HG03520 (cell line): ENCODE results near the gene TMPRSS6.

Experiments
- ATAC-seq: cut with Tn5 transposase; IDR thresholded peaks from one replicate; pipeline ENCODE4 v1.9.1; 2021; ENCODE audit warnings: mild to moderate bottlenecking, moderate library complexity; ENCODE audit not compliant: unreplicated experiment

Gene TMPRSS6

DNA sequence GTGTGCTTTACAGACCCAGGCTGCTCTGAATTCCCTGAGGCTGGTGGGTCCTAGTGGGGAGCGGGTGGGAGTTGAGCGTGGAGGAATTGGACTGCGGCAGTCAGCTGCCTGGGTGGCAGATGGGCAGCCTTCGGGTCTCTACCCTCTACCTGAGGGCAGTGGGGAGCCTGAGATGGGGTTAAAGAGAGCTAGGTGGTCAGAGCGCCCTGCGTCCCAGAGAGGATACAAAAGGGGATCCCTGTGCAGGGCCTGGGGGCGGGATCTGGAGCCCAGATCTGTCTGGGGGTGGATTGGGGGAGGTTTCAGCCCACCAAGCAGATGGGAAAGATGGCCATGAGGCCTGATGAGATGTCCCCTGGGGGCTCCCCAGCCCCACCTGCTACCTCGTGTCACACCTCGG, 39.8 kb downstream of the TMPRSS6 start:
- ATAC-seq = no peak

- ATAC-seq = no peak
Measured at GRCh38 chr22:37069319-37069718, 40.2 kb downstream of the TMPRSS6 start.

- ATAC-seq = no peak
Measured at GRCh38 chr22:37068859-37069258, 40.7 kb downstream of the TMPRSS6 start.

GRCh38 chr22:37067428-37067827, 42.1 kb downstream of the TMPRSS6 start:
- no peak for ATAC-seq

GRCh38 chr22:37065961-37066360, 43.6 kb downstream of the TMPRSS6 start:
- no peak for ATAC-seq

GRCh38 chr22:37065180-37065579, 44.3 kb downstream of the TMPRSS6 start:
- no peak for ATAC-seq

DNA sequence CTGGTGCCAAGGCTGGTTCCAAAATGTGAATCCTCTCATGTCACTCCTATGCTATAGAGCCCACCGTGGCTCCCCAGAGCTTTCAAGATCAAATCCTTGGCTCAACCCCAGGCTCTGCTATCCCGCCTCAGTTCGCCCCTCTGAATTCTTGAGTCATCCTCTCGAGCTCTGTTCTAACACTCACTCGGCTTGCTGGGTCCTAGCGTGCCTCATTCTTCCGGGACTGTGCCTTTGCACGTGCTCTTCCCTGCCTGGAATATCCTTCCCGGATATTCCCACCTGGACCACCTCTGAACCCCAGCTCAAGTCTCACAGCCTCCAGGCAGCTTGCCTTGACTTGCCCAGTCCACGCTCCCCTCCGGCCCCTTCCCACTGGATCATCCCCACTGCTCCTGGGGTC, 45.0 kb downstream of the TMPRSS6 start:
- ATAC-seq = no peak

DNA sequence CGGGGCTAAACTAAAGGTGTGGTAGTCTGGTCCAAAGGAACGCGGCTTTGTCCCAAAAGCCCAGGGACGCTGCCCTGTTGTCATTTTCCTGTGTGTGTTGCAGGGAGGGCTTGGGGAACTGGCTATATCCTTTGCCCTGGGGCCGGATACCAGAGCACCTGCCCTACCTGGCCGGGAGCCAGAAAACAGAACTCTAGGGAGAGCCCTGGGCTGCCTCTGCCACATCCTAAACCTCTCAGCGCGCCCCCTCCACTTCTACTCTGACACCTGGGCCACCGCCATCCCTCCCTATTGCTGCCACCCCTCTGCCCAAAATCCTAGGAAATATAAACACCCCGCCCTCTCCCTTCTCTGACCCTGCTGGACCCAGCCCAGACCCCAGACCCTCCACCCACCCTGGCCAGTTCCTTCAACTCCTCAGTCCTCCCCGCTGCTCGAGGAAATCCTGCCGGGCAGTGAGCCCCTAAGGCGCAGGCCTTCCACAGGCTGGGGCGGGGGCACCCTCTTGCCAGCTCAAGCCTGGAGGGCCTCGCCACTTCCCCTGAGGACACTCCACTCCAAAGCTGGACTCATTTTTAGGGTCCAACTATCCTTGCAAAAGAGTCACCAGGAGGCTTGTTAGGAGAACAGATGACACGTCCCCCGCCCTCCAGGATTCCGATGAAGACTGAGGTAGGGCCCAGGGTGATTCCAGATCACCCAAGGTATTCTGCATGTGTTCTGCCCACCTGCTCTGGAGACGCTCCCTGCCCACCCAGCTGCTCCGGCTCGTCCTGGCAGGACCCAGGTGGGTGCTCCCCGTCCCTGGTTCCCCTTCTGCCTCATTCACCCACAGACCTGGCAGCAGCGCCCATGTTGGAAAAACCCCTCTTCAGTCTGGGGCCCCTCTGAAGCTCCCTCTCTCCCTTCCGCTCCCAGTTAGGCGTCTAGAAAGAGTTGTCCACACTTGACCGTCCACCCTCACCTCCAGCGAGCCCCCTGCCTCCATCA, 45.8 kb downstream of the TMPRSS6 start:
- no peak for ATAC-seq

DNA sequence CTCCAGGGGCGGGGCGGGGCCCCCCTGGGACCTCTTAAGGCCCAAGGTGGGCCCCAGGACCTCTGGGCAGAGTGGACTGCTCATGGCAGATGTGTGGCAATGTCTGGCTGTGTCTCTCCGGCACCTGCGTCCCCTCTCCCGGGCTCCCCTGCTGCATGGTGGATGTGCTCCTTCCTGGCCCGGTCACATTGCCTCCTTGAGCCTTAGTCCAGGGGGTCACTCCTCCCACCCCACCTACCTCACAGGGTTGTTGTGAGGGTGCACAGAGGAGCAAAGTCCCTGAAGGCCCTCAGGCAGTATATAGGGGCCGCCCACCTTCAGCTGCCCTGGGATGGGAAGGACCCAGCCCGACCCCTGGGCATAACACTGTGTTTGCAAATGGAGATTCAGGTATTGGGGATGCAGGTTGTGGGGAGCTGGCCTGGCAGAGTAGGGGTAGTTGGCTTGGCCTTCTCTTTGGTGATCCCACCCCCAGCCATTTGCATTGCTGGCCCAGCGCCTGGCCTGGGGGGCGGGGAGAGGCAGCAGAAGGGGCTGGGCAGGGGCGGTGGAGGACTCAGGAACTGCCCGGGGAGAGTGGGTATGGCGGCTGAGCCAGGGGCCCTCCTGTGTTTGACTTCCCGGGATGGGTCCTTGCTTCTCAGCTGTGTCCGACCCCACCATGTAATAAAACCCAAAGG, 46.7 kb downstream of the TMPRSS6 start:
- no peak for ATAC-seq

DNA sequence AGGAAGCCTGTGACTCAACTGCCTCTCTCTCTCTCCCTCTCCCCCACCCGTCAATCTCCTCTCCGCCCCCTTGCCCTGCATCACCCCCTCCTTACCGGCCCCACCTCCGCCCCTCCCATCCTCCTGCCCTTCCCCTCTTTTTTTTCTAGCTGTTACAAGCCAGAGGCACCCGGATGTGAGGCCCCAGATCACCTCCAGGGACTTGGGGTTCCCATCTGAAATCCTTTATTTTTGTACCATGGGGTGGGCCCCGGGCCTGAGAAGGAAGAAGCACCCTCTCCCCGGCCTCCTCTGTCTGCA, 47.2 kb downstream of the TMPRSS6 start:
- no peak for ATAC-seq

DNA sequence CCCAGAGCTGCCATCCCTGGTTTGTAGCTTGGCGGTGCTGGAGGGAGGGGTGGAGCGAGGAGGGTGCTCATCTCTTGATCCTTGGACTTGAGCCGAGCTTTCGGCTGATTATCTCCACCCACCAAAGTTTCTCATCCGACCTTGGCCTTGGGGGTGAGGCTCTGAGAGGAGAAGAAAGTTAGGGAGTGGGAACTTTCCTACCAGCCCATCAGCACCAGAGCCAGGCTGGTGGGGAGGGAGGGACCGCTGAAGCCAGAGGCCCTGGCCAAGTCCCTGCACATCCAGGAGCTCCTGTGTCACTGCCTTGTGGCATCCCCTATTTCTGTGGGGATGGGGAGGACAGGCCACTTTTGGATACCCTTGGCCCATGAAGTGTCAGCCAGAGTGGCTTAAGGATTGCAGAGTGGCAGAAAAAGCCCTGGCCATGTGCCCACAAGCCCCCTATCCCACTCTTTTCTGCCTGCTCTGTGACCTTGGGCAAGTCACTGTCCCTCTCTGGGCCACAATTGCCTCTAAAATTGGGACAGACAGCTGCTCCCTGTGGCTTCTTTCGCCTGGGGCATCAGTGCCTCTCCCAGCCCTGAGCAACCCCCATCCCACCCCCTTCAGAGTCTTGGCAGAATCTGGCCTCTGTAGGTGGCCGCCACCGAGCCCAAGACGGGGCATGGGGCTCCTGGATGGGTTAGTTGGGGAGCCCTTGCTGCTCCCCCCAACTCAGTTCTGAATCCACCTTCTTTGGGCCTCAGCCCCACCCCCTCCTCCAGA, 47.7 kb downstream of the TMPRSS6 start:
- ATAC-seq = no peak

DNA sequence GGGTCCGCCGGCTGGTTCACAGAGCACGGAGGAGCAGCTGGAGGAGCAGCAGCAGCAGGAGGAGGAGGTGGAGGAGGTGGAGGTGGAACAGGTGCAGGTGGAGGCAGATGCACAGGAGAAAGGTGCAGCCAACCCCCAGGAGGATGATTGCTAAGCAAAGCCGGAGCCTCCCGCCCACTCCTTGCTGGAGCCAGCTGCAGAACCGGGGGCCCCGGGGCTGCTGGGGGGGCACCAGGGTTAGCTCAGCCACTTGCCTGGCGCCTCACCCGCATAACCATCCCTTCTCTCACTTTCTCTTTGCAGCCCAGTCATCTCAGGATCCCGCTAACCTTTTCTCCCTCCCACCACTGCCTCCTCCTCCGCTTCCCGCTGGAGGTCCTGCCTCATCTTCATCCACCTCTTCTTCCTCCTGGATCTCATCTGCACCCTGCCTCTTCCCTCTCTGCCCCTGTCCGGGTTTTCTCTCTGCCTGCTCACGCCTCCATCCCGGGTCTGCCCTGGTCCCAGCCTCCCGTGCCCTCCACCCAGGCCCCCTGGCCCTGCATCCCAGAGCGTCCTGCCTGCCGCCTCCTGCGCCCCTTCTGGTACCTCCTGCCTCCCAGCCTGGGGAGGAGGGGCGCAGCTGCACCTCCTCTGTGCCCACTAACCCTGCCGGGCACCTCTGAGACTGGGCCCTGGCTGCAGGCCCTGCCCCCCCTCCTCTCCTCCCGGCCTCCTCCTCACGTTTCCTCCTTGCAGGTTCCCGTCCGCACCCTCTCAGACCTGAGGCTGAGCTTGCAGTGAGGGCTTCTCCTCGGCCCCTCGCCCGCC, 48.5 kb downstream of the TMPRSS6 start:
- ATAC-seq = no peak

- ATAC-seq = no peak
Measured at GRCh38 chr22:37059876-37060449, 49.5 kb downstream of the TMPRSS6 start.

DNA sequence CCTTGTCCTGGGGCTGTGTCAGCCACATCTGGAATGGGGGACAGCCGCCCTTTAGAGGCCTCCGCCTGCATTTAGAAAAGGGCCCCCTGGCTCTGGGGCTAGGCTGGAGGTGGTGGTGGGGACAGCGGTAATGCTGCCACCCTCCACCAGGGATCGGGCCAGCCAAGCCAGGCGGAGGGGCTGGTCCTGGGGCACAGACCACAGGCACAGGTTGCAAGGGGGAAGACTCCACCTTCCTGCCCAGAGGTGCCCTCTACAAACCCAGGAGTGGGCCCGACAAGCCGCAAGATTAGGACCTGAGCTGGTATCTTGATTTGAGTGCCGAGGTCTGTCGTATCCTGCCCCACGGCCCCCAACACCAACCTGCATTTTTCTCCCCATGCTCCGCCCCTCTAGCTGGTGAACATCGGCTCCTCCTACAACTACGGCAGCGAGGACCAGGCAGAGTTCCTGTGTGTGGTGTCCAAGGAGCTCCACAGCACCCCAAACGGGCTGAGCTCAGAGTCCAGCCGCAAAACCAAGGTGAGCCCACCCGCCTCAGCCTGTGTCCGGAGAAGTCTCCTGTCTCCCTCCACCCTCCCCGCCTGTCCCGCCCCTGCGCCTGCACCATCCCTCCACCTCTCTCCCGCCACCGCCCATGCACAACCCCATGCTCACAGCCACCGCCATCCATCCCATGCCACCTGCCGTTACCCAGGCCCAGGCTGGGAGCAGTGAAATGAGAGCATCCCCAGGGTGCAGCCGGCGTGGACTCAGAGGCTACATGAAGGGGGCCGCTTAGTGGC, 50.4 kb downstream of the TMPRSS6 start:
- ATAC-seq = no peak

GRCh38 chr22:37057796-37058510, 51.6 kb downstream of the TMPRSS6 start:
- no peak for ATAC-seq

DNA sequence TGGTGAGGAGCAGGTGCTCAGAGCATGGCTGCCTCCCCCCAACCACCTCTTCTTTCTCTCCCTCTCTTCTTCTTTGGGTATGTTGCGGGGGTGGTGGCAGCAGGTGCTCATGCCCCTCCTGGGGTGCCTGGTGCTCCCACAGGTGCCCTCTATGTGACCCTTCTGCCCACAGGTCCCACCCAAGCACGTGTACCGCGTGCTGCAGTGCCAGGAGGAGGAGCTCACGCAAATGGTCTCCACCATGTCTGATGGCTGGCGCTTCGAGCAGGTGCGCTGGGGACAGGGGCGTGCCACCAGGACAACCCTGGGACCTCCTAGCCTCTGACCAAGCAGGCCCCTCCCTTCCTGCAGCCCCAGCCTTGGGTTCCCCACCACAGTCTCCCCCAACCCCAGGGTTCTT, 52.3 kb downstream of the TMPRSS6 start:
- ATAC-seq = no peak

GRCh38 chr22:37056246-37056645, 53.3 kb downstream of the TMPRSS6 start:
- no peak for ATAC-seq

GRCh38 chr22:37054600-37055365, 54.7 kb downstream of the TMPRSS6 start:
- no peak for ATAC-seq
